Peyer's patch (tissue), 4 donors: ENCODE measurements around the gene STAG3. TPM values are rescaled to one million over a fixed set of nuclear protein-coding genes. Genes with fewer than 3 reads are reported as not detected.
"Not testable (repeated sequence)": the region's sequence is repeated elsewhere in the genome, so short reads cannot be mapped to it uniquely, and the experiment has no call there.

Experiments used
- DNase-seq, 3 donors: peaks; one replicate each; pipeline ENCODE4 v3.0.0-alpha.2; 2017 to 2019
- H3K27ac ChIP-seq, 4 donors: fragments of 200-600 bp; sonication (generic); one replicate each; pipeline ENCODE4 v1.5.1; 2016 to 2019
- H3K27me3 ChIP-seq, 2 donors: fragments of 200-600 bp; sonication (generic); one replicate each; pipeline ENCODE4 v1.5.1; 2019
- H3K36me3 ChIP-seq, 3 donors: fragments of 200-600 bp; sonication (generic); one replicate each; pipeline ENCODE4 v1.5.1; 2016 to 2019
- H3K4me1 ChIP-seq, 4 donors: fragments of 200-600 bp; sonication (generic); one replicate each; pipeline ENCODE4 v1.5.1; 2016 to 2019
- H3K4me3 ChIP-seq, 4 donors: fragments of 200-600 bp; sonication (generic); 1 replicate in 3 of 4; 2 replicates in 1 of 4; pipeline ENCODE4 v1.5.1; 2016 to 2019; ENCODE audit warnings: mild to moderate bottlenecking in 1 of 4
- H3K9me3 ChIP-seq, 4 donors: fragments of 200-600 bp; sonication (generic); one replicate each; pipeline ENCODE4 v1.5.1; 2016 to 2019; ENCODE audit warnings: mild to moderate bottlenecking in 1 of 4
- CTCF ChIP-seq, 6 experiments: fragments of 450-650 bp in 4 of 6; fragments of 200-600 bp in 2 of 6; sonication (generic) in 1 of 6; IDR thresholded peaks; one replicate each; pipeline ENCODE4 v1.5.1; 2017 to 2019; ENCODE audit warnings: antibody characterized with exemption in 6 of 6, mild to moderate bottlenecking in 3 of 6, moderate library complexity in 1 of 6
- POLR2A ChIP-seq, 2 donors: fragments of 450-650 bp; IDR thresholded peaks; one replicate each; pipeline ENCODE4 v1.5.1; 2017; ENCODE audit warnings: antibody characterized with exemption in 2 of 2, mild to moderate bottlenecking in 2 of 2, moderate library complexity in 2 of 2
- total RNA-seq, 4 donors: library from RNA; depleted of rRNA; stranded (reverse); fragments of >200 nt; gene quantifications; one replicate each; pipeline ENCODE4 v1.1.0, GENCODE V29; 2016

The STAG3 gene
- 10 to 100 TPM in 1 of 4 donors, 1 to 10 TPM in 2, not detected in 1; 2.1 to 62.7 (median 3.5) TPM for total RNA-seq

- H3K4me3 ChIP-seq, result peak within 1 kb of the TSS; percentile 35 to 56 (median 51)
- no peaks in the 10 kb centered on the region for H3K36me3 ChIP-seq
- TF ChIP-seq POLR2A (IDR thresholded peaks at IDR 0.05), result no peak
- TF ChIP-seq CTCF (IDR thresholded peaks at IDR 0.05), result no peak
- H3K27me3 ChIP-seq, result no peaks in the 10 kb centered on the region
- H3K4me1 ChIP-seq, result peaks cover 0 to 14% (median 8%) of the 10 kb centered on the region in 4 donors
- no peaks in the 10 kb centered on the region for H3K9me3 ChIP-seq
- peak; percentile 95 to 98 (median 96) for DNase-seq
- peak within 1 kb of the TSS in 2 of 4 donors; percentile 6 to 65 for H3K27ac ChIP-seq
These were observed at the start of gene STAG3, which contains the start of gene GPC2 for GRCh38 chr7:100177045-100178001. STAG3 (plus strand) TSS chr7:100177918; CDS start chr7:100180557, 2,639 bp downstream. GPC2 (minus strand) TSS chr7:100177381; CDS start chr7:100177199, 182 bp downstream.

GRCh38 chr7:100128637-100128963 lies 49.1 kb upstream of the STAG3 start:
- H3K4me3 ChIP-seq, result no peak overlapping the region
- TF ChIP-seq CTCF (IDR thresholded peaks at IDR 0.05) (no peak), POLR2A (IDR thresholded peaks at IDR 0.05) (no peak)
- H3K27me3 ChIP-seq, result no peaks in the 10 kb centered on the region
- peaks cover 0 to 57% (median 11%) of the 10 kb centered on the region in 4 donors for H3K4me1 ChIP-seq
- H3K9me3 ChIP-seq, result no peaks in the 10 kb centered on the region
- H3K36me3 ChIP-seq, result no peaks in the 10 kb centered on the region
- peak overlapping the region in 2 of 4 donors; percentile 98 to 99 for H3K27ac ChIP-seq
- no peak for DNase-seq

- peak overlapping the region in 3 of 4 donors; percentile 62 to 82 (median 74) for H3K27ac ChIP-seq
- H3K4me3 ChIP-seq, result peak overlapping the region in 1 of 4 donors; percentile 45
These were observed 47.5 kb upstream of the STAG3 start for GRCh38 chr7:100130220-100130607.

GRCh38 chr7:100130608-100131453 lies 46.9 kb upstream of the STAG3 start:
- no peaks in the 10 kb centered on the region for H3K36me3 ChIP-seq
- peaks cover 0 to 41% (median 5%) of the 10 kb centered on the region in 4 donors for H3K4me1 ChIP-seq
- TF ChIP-seq CTCF (IDR thresholded peaks at IDR 0.05) (peak; percentile 81 to 96 (median 91)), POLR2A (IDR thresholded peaks at IDR 0.05) (peak; percentile 32 to 59)
- no peaks in the 10 kb centered on the region for H3K27me3 ChIP-seq
- H3K9me3 ChIP-seq, result no peaks in the 10 kb centered on the region
- DNase-seq, result peak; percentile 83 to 93 (median 92)
- peak overlapping the region in 2 of 4 donors; percentile 45 to 46 for H3K4me3 ChIP-seq
- peak overlapping the region in 3 of 4 donors; percentile 62 to 82 (median 74) for H3K27ac ChIP-seq

More at GRCh38 chr7:100130220-100130607, 47.5 kb upstream of the STAG3 start:
- not testable (repeated sequence) for H3K9me3 ChIP-seq, H3K27me3 ChIP-seq, H3K36me3 ChIP-seq, DNase-seq
- peaks cover 0 to 47% (median 11%) of the 10 kb centered on the region in 4 donors for H3K4me1 ChIP-seq

GRCh38 chr7:100132126-100132525 lies 45.6 kb upstream of the STAG3 start:
- DNase-seq, result no peak

More at GRCh38 chr7:100132126-100132525, 45.6 kb upstream of the STAG3 start:
- H3K27ac ChIP-seq, result no peak overlapping the region
- peaks cover 0 to 36% (median 2%) of the 10 kb centered on the region in 4 donors for H3K4me1 ChIP-seq
- H3K4me3 ChIP-seq, result no peak overlapping the region
- no peaks in the 10 kb centered on the region for H3K36me3 ChIP-seq
- TF ChIP-seq CTCF (IDR thresholded peaks at IDR 0.05) (no peak), POLR2A (IDR thresholded peaks at IDR 0.05) (no peak)
- no peaks in the 10 kb centered on the region for H3K9me3 ChIP-seq
- H3K27me3 ChIP-seq, result no peaks in the 10 kb centered on the region
